ENCODE data around the gene OR2A7. TPM values are rescaled to one million over a fixed set of nuclear protein-coding genes. Genes with fewer than 3 reads are reported as not detected.
"Not testable (repeated sequence)": the region's sequence is repeated elsewhere in the genome, so short reads cannot be mapped to it uniquely, and the experiment has no call there.

The OR2A7 gene
- total RNA-seq, 1 donor from 2014 or later: 4.9 TPM

DNA sequence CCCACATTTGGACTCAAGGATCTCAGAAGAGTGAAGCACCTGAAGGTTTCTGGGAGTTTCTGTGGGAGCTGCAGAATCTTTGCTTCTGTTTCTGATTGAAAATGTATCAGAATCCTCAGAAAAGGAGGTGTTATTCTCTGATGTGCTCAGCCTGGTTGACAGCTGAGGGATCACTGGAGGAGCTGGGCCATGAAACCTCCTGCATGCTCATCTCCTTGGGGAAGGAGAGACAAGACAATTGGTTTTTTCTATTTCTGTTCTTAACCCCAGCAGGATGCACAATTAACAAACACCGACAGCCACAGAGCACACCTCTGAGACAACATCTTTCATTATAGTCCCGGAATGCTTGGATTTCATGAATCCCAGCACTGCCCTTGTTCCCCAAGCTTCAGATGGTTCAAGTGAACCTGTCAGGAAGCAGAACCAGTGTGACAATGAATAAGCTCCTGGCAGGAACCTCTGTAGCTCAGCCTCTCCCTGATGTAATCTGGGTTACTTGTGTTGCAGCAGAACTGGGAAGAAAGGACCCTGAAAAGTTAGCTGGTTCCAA, 26.0 kb downstream of the OR2A7 start:
- DNase-seq (ENCODE audit: low spot score in 2 of 2); intact Hi-C loops (cut with DNase I); H3K36me3 ChIP-seq; H3K4me3 ChIP-seq; H3K27me3 ChIP-seq; H3K4me1 ChIP-seq; H3K27ac ChIP-seq; H3K9me3 ChIP-seq: not testable (repeated sequence)

DNA sequence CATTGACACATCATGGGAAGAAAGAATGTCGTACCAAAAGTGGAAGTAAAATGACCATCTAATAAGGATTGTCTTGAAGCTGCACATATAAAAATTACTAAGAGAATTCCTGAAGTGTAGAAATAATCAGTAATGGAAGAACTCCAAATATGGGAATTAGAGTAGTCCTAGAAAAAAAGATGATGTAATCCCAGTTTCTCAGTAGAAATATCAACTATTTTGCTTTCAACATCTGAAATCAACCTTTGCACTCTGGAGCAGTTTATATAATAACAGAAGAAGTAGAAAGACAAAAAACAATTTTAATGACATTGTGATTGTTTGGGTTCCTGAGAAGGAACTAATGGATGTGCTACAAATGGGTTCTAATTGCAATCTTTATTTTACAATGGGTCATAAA, 31.6 kb downstream of the OR2A7 start:
- H3K4me3 ChIP-seq; intact Hi-C loops (cut with DNase I); H3K27ac ChIP-seq; H3K36me3 ChIP-seq; H3K4me1 ChIP-seq; H3K9me3 ChIP-seq; DNase-seq (ENCODE audit: low spot score in 2 of 2); H3K27me3 ChIP-seq: not testable (repeated sequence)

- intact Hi-C loops (cut with DNase I); DNase-seq (ENCODE audit: low spot score in 2 of 2); H3K4me3 ChIP-seq; H3K27ac ChIP-seq; H3K9me3 ChIP-seq; H3K36me3 ChIP-seq; H3K27me3 ChIP-seq; H3K4me1 ChIP-seq: not testable (repeated sequence)
These were observed 33.6 kb downstream of the OR2A7 start for GRCh38 chr7:144231027-144231426.

DNA sequence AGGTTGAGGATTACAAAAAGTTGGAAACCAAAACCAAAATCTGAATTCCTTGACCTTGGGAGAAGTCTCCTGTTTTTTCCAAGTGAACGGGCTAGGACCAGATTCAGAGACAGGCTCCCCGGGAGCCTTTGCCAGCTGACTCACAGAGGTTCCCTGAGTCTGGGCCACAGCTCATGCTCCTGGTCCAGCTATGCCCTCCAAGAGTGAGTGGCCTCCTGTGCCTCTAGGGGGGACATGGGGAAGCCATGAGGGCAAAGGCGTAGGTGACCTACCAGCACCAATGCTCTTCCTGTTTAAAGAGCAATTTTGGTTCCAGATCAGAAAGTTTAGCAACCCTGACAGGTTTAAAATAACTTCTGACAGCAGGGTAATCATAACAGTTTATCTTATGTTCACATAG, 35.8 kb downstream of the OR2A7 start:
- H3K27me3 ChIP-seq; DNase-seq (ENCODE audit: low spot score in 2 of 2); H3K4me3 ChIP-seq; H3K36me3 ChIP-seq; H3K27ac ChIP-seq; H3K9me3 ChIP-seq; intact Hi-C loops (cut with DNase I); H3K4me1 ChIP-seq: not testable (repeated sequence)

DNA sequence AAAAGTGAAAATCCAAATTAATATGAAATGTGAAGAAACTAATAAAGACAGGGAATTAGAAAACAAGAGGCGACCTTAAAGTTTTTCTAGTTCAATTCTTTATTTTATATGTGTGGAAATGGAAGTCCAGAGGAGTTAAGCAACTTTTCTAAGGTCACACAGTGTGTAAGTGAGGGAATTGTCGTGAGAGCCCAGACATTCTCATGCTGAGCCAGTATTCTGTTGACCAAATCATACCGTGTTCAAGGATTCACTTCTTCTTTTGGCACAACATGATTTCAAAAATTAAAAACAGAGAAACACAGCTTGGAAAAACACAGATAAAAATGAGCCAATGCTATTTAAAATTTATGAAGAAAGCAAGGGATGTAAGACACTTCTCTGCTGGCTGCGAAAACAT, 37.7 kb downstream of the OR2A7 start:
- H3K4me3 ChIP-seq; H3K27me3 ChIP-seq; intact Hi-C loops (cut with DNase I); H3K36me3 ChIP-seq; H3K4me1 ChIP-seq; H3K9me3 ChIP-seq; H3K27ac ChIP-seq: not testable (repeated sequence)
- DNase-seq (ENCODE audit: low spot score in 2 of 2): peak in 1 of 2 donors; percentile 34

- H3K27me3 ChIP-seq; H3K9me3 ChIP-seq; H3K27ac ChIP-seq; intact Hi-C loops (cut with DNase I); DNase-seq (ENCODE audit: low spot score in 2 of 2); H3K4me1 ChIP-seq; H3K36me3 ChIP-seq; H3K4me3 ChIP-seq: not testable (repeated sequence)
These were observed 40.9 kb downstream of the OR2A7 start for GRCh38 chr7:144223675-144224074.

- intact Hi-C loops (cut with DNase I); H3K36me3 ChIP-seq; H3K27ac ChIP-seq; H3K4me3 ChIP-seq; H3K27me3 ChIP-seq; DNase-seq (ENCODE audit: low spot score in 2 of 2); H3K9me3 ChIP-seq; H3K4me1 ChIP-seq: not testable (repeated sequence)
These were observed 44.1 kb downstream of the OR2A7 start for GRCh38 chr7:144220531-144220930.

DNA sequence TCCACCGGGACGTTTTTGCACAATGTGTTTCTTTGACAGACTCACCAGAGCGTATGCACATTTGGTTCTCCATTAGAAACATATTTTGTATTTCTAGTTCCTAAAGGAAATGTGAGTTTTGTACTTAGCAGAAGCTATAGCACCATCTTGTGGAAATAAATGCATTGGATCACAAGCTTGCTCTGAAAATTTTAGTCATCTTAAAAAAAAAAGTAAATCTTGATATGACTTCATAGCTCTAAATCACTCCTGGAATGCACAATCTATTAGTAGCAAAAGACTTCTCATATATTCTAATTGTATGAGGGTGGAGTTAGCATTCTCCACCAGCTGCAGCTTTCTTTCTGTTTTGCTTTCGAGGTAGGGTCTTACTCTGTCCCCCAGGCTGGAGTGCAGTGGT, 45.4 kb downstream of the OR2A7 start:
- H3K27ac ChIP-seq; DNase-seq (ENCODE audit: low spot score in 2 of 2); H3K4me1 ChIP-seq; intact Hi-C loops (cut with DNase I); H3K9me3 ChIP-seq; H3K36me3 ChIP-seq; H3K4me3 ChIP-seq; H3K27me3 ChIP-seq: not testable (repeated sequence)

GRCh38 chr7:144218581-144218980, 46.0 kb downstream of the OR2A7 start:
- H3K4me3 ChIP-seq; H3K9me3 ChIP-seq; H3K4me1 ChIP-seq; H3K27ac ChIP-seq; H3K36me3 ChIP-seq; intact Hi-C loops (cut with DNase I); DNase-seq (ENCODE audit: low spot score in 2 of 2); H3K27me3 ChIP-seq: not testable (repeated sequence)

- H3K36me3 ChIP-seq; DNase-seq (ENCODE audit: low spot score in 2 of 2); H3K4me3 ChIP-seq; H3K27ac ChIP-seq; H3K27me3 ChIP-seq; H3K4me1 ChIP-seq; H3K9me3 ChIP-seq; intact Hi-C loops (cut with DNase I): not testable (repeated sequence)
These were observed 47.4 kb downstream of the OR2A7 start for GRCh38 chr7:144217200-144217599.

Other genes starting within 250 kb of the OR2A7 start
- not detected for gene OR2A5, start 215.8 kb downstream of the OR2A7 start, total RNA-seq
- gene OR2A25, start 195.0 kb downstream of the OR2A7 start, total RNA-seq: not detected
- gene OR2A12, start 178.5 kb downstream of the OR2A7 start, total RNA-seq: not detected
- gene OR2A2, start 155.2 kb downstream of the OR2A7 start, total RNA-seq: not detected
- gene OR2A14, start 141.6 kb downstream of the OR2A7 start, total RNA-seq: not detected
- gene CTAGE4, start 81.3 kb downstream of the OR2A7 start, total RNA-seq: not detected
- 0.75 TPM for gene ARHGEF35, start 69.0 kb downstream of the OR2A7 start, total RNA-seq
- gene OR2A42, start 25.2 kb downstream of the OR2A7 start, total RNA-seq: not detected
- not detected for gene CTAGE8, start 4.5 kb upstream of the OR2A7 start, total RNA-seq
- gene OR2A1, start 47.6 kb upstream of the OR2A7 start, total RNA-seq: not detected
- gene ARHGEF5, start 90.6 kb upstream of the OR2A7 start, total RNA-seq: 3.5 TPM
- gene NOBOX, start 138.9 kb upstream of the OR2A7 start, total RNA-seq: not detected

Measured in ascending aorta (tissue), 2 donors.